HCT116 (cell line): ENCODE results near the gene CMIP. TPM values are rescaled to one million over a fixed set of nuclear protein-coding genes. Genes with fewer than 3 reads are reported as not detected.

ENCODE experiments used
- ATAC-seq: fragments of 200-7000 bp; cut with Tn5 transposase; 2 replicates; pipeline ENCODE4 v1.9.1; 2020; ENCODE audit warnings: mild to moderate bottlenecking, moderate library complexity
- BruUV-seq: library from RNA; stranded (reverse); fragments of 400-500 nt; replicated peaks from 2 replicates; lab custom pipeline; 2021; lab: Mats Ljungman, UMichigan
- CTCF ChIA-PET: fragments of 300-600 bp; sonication (Branson Sonifier 250); formaldehyde crosslinking; loops from one replicate; lab custom pipeline; 2021; ENCODE audit warnings: antibody characterized with exemption; lab: Charles Lee
- POLR2A ChIA-PET: fragments of 300-600, 350-600 bp; sonication (Branson Sonifier 250); formaldehyde crosslinking; loops from one replicate; lab custom pipeline; 2021; ENCODE audit warnings: antibody characterized with exemption; lab: Charles Lee
- RAD21 ChIA-PET, 2 experiments: fragments of 300-600 bp; sonication (Branson Sonifier 250); formaldehyde crosslinking; loops; one replicate each; lab custom pipeline; 2023; ENCODE audit warnings: low total read pairs in 2 of 2; ENCODE audit not compliant: uncharacterized antibody in 2 of 2, unreplicated experiment in 2 of 2, low non-redundant PET in 1 of 2; lab: Charles Lee
- DNase-seq: peaks from one replicate; pipeline ENCODE4 v3.0.0-alpha.2; 2010; ENCODE audit warnings: low read depth, low spot score
- H2AFZ ChIP-seq: fragments of 200-600 bp; shearing (Covaris generic), sonication (generic); 2 replicates; pipeline ENCODE4 v1.6.1; 2017; ENCODE audit warnings: low read depth, mixed run types, mixed read lengths, antibody characterized with exemption, low read length; ENCODE audit not compliant: poor library complexity, severe bottlenecking
- H3K27ac ChIP-seq: 2 replicates; pipeline ENCODE4 v1.5.1; 2012; ENCODE audit warnings: low read depth, low read length
- H3K27me3 ChIP-seq: fragments of 200-600 bp; sonication (generic); 2 replicates; pipeline ENCODE4 v1.6.1; 2016; ENCODE audit warnings: mixed run types, low read length, mixed read lengths; ENCODE audit not compliant: insufficient read depth
- H3K36me3 ChIP-seq, 2 experiments: fragments of 200-500 bp in 1 of 2; fragments of 200-600 bp in 1 of 2; sonication (Bioruptor generic) in 1 of 2; sonication (generic) in 1 of 2; 2 replicates each; pipeline versions ENCODE4 v1.5.1 to v1.6.1; 2014 to 2016; ENCODE audit warnings: low read length in 2 of 2, inconsistent platforms in 1 of 2, mixed read lengths in 1 of 2, mixed run types in 1 of 2; ENCODE audit not compliant: insufficient read depth in 2 of 2, control insufficient read depth in 1 of 2
- H3K4me1 ChIP-seq, 2 experiments: fragments of 200-600 bp in 1 of 2; sonication (generic) in 1 of 2; 2 replicates each; pipeline versions ENCODE4 v1.5.1 to v1.6.1; 2012 to 2017; ENCODE audit warnings: low read length in 2 of 2, inconsistent platforms in 1 of 2, mild to moderate bottlenecking in 1 of 2, mixed read lengths in 1 of 2, mixed run types in 1 of 2, moderate library complexity in 1 of 2; ENCODE audit not compliant: insufficient read depth in 2 of 2, control insufficient read depth in 1 of 2
- H3K4me2 ChIP-seq: fragments of 200-600 bp; sonication (generic); 2 replicates; pipeline ENCODE4 v1.6.1; 2017; ENCODE audit warnings: mixed run types, low read length, mixed read lengths
- H3K4me3 ChIP-seq, 2 experiments: fragments of 200-600 bp in 1 of 2; sonication (generic) in 1 of 2; replicated peaks in 1 of 2; 2 replicates each; pipeline ENCODE4 v1.5.1; 2011 to 2016; ENCODE audit warnings: low read length in 2 of 2, control low read depth in 1 of 2, low read depth in 1 of 2, mild to moderate bottlenecking in 1 of 2, mixed read lengths in 1 of 2, mixed run types in 1 of 2
- H3K79me2 ChIP-seq: fragments of 200-600 bp; sonication (generic); 2 replicates; pipeline ENCODE4 v1.6.1; 2017; ENCODE audit warnings: mild to moderate bottlenecking, mixed run types, low read length, moderate library complexity, mixed read lengths; ENCODE audit not compliant: insufficient read depth
- H3K9ac ChIP-seq: fragments of 200-600 bp; sonication (generic); 2 replicates; pipeline ENCODE4 v1.6.1; 2016; ENCODE audit warnings: low read length, mixed read lengths
- H3K9me2 ChIP-seq: fragments of 200-600 bp; sonication (generic), shearing (Covaris generic); 2 replicates; pipeline ENCODE4 v1.6.1; 2017; ENCODE audit warnings: mixed run types, mild to moderate bottlenecking, moderate library complexity; ENCODE audit not compliant: insufficient read depth
- H3K9me3 ChIP-seq, 2 experiments: fragments of 200-500 bp in 1 of 2; fragments of 200-600 bp in 1 of 2; sonication (Bioruptor generic) in 1 of 2; sonication (generic) in 1 of 2; 2 replicates each; pipeline ENCODE4 v1.6.1; 2014 to 2017; ENCODE audit warnings: low read length in 2 of 2, mixed read lengths in 2 of 2, inconsistent platforms in 1 of 2, low read depth in 1 of 2, mild to moderate bottlenecking in 1 of 2, mixed run types in 1 of 2, moderate library complexity in 1 of 2; ENCODE audit not compliant: control insufficient read depth in 1 of 2, insufficient read depth in 1 of 2
- H4K20me1 ChIP-seq: fragments of 200-600 bp; sonication (generic), shearing (Covaris generic); 2 replicates; pipeline ENCODE4 v1.6.1; 2017; ENCODE audit warnings: mixed run types, mild to moderate bottlenecking, moderate library complexity; ENCODE audit not compliant: insufficient read depth
- ATF3 ChIP-seq: IDR thresholded peaks from 2 replicates; pipeline ENCODE4 v1.6.1; 2012
- EGR1 ChIP-seq: IDR thresholded peaks from 2 replicates; pipeline ENCODE4 v1.6.1; 2012; ENCODE audit warnings: low read depth
- EZH2 ChIP-seq: fragments of 200-600 bp; sonication (generic); IDR thresholded peaks from 2 replicates; pipeline ENCODE4 v1.6.1; 2017; ENCODE audit warnings: antibody characterized with exemption, mixed run types
- FOSL1 ChIP-seq: IDR thresholded peaks from 2 replicates; pipeline ENCODE4 v1.6.1; 2012; ENCODE audit warnings: low read depth
- POLR2AphosphoS5 ChIP-seq: IDR thresholded peaks from 2 replicates; pipeline ENCODE4 v1.6.1; 2011; ENCODE audit warnings: mild to moderate bottlenecking, low read depth, low read length, moderate library complexity
- REST ChIP-seq: IDR thresholded peaks from 2 replicates; pipeline ENCODE4 v1.6.1; 2012; ENCODE audit warnings: low read depth
- TCF7L2 ChIP-seq: IDR thresholded peaks from 2 replicates; pipeline ENCODE4 v1.7.0; 2011; ENCODE audit warnings: borderline replicate concordance, inconsistent platforms; ENCODE audit not compliant: insufficient read depth, insufficient read length; ENCODE audit errors: extremely low read depth
- ZFX ChIP-seq: fragments of 450-650 bp; IDR thresholded peaks from 2 replicates; pipeline ENCODE4 v1.6.1; 2017
- intact Hi-C: fragments of 100-400 bp; cut with micrococcal nuclease; formaldehyde crosslinking; loops from 2 replicates; pipeline ENCODE4 v1.10.0; 2022
- total RNA-seq: library from RNA; stranded (reverse); gene quantifications from one replicate; pipeline ENCODE4 v1.2.1, GENCODE V29; 2021; ENCODE audit not compliant: unreplicated experiment
- TF ChIP-seq, protein P1 (sequence below), 3 experiments: fragments of 200-600 bp in 1 of 3; sonication (generic) in 1 of 3; IDR thresholded peaks in 2 of 3; conservative IDR thresholded peaks in 1 of 3; 2 replicates each; pipeline ENCODE4 v1.5.1; 2012 to 2017; ENCODE audit warnings: low read depth in 2 of 3, low read length in 2 of 3, antibody characterized with exemption in 1 of 3, borderline replicate concordance in 1 of 3, control low read depth in 1 of 3, mild to moderate bottlenecking in 1 of 3, mixed read lengths in 1 of 3, mixed run types in 1 of 3, moderate library complexity in 1 of 3; ENCODE audit not compliant: insufficient read depth in 1 of 3

CMIP gene
- total RNA-seq, 1 experiment from 2014 or later = 64.6 TPM

GRCh38 chr16:81671738-81672597 lies 227.4 kb downstream of the CMIP start:
- intact Hi-C loops = no loop called here
- H3K27ac ChIP-seq = no peak overlapping the region
- RAD21 ChIA-PET = no interaction called here

More at GRCh38 chr16:81671738-81672597, 227.4 kb downstream of the CMIP start:
- TF ChIP-seq REST = no peak
- TF ChIP-seq EGR1 = no peak
- no peak for TF ChIP-seq ATF3
- no peak for TF ChIP-seq EZH2
- no peak for TF ChIP-seq POLR2AphosphoS5
- no peak for TF ChIP-seq TCF7L2
- TF ChIP-seq FOSL1 = no peak
- TF ChIP-seq ZFX = no peak
- TF ChIP-seq, protein P1, sequence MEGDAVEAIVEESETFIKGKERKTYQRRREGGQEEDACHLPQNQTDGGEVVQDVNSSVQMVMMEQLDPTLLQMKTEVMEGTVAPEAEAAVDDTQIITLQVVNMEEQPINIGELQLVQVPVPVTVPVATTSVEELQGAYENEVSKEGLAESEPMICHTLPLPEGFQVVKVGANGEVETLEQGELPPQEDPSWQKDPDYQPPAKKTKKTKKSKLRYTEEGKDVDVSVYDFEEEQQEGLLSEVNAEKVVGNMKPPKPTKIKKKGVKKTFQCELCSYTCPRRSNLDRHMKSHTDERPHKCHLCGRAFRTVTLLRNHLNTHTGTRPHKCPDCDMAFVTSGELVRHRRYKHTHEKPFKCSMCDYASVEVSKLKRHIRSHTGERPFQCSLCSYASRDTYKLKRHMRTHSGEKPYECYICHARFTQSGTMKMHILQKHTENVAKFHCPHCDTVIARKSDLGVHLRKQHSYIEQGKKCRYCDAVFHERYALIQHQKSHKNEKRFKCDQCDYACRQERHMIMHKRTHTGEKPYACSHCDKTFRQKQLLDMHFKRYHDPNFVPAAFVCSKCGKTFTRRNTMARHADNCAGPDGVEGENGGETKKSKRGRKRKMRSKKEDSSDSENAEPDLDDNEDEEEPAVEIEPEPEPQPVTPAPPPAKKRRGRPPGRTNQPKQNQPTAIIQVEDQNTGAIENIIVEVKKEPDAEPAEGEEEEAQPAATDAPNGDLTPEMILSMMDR (IDR thresholded peaks at IDR 0.05 in 2 of 3, conservative IDR thresholded peaks at IDR 0.05 in 1 of 3; ENCODE audit: borderline replicate concordance in 1 of 3, insufficient read depth in 1 of 3, low read depth in 2 of 3, low read length in 2 of 3) = no peak
- H4K20me1 ChIP-seq = no peaks in the 10 kb centered on the region
- no peak overlapping the region for H3K4me2 ChIP-seq
- ATAC-seq = no peak
- H3K36me3 ChIP-seq = peaks cover 8 to 35% of the 10 kb centered on the region in 2 experiments; a peak in 3 of 4 replicates
- H3K27me3 ChIP-seq = no peaks in the 10 kb centered on the region
- no peaks in the 10 kb centered on the region for H3K79me2 ChIP-seq
- H3K9me2 ChIP-seq = no peaks in the 10 kb centered on the region
- H2AFZ ChIP-seq = no peak overlapping the region
- no peak overlapping the region for H3K9ac ChIP-seq
- no peaks in the 10 kb centered on the region for H3K9me3 ChIP-seq
- ChIA-PET POLR2A (no interaction called here), CTCF (no interaction called here)
- DNase-seq = no peak
- no peak overlapping the region for H3K4me3 ChIP-seq
- no peaks in the 10 kb centered on the region for H3K4me1 ChIP-seq
- BruUV-seq = no TSS peak
